Limb (tissue), 2 donors: ENCODE data around the gene SUPT20HL1.
"Not testable (repeated sequence)": the region's sequence is repeated elsewhere in the genome, so short reads cannot be mapped to it uniquely, and the experiment has no call there.

Experiments
- DNase-seq, 2 donors: peaks; one replicate each; pipeline ENCODE4 v3.0.0-alpha.2; 2016; ENCODE audit errors: extremely low spot score in 2 of 2

The SUPT20HL1 gene

GRCh38 chrX:24360272-24360671 lies at the start of gene SUPT20HL1:
TSS of gene SUPT20HL1 (plus strand) at chrX:24360639. CDS start at chrX:24362761, 2,122 bp downstream.
- no peak for DNase-seq

GRCh38 chrX:24310916-24311315 lies 49.5 kb upstream of the SUPT20HL1 start:
- not testable (repeated sequence) for DNase-seq

GRCh38 chrX:24311507-24312248 lies 48.8 kb upstream of the SUPT20HL1 start:
- not testable (repeated sequence) for DNase-seq

- not testable (repeated sequence) for DNase-seq
These were observed 48.2 kb upstream of the SUPT20HL1 start for GRCh38 chrX:24312249-24312607.

- DNase-seq = no peak
These were observed 46.3 kb upstream of the SUPT20HL1 start, which contains the start of gene SUPT20HL2 for GRCh38 chrX:24314019-24314635. TSS of gene SUPT20HL2 (minus strand) at chrX:24314069. CDS start at chrX:24313315, 754 bp downstream.

- DNase-seq = no peak
These were observed 44.3 kb upstream of the SUPT20HL1 start for GRCh38 chrX:24316111-24316510.

GRCh38 chrX:24317567-24317966 lies 42.9 kb upstream of the SUPT20HL1 start:
- DNase-seq = no peak

- DNase-seq = no peak
These were observed 38.6 kb upstream of the SUPT20HL1 start for GRCh38 chrX:24321741-24322395.

- no peak for DNase-seq
These were observed 35.2 kb upstream of the SUPT20HL1 start for GRCh38 chrX:24325231-24325630.

GRCh38 chrX:24332878-24333277 lies 27.6 kb upstream of the SUPT20HL1 start:
- DNase-seq = no peak

- DNase-seq = no peak
These were observed 27.1 kb upstream of the SUPT20HL1 start for GRCh38 chrX:24333371-24333770.

- DNase-seq = no peak
These were observed 26.0 kb upstream of the SUPT20HL1 start for GRCh38 chrX:24334461-24334860.

GRCh38 chrX:24335871-24336270 lies 24.6 kb upstream of the SUPT20HL1 start:
- no peak for DNase-seq

- no peak for DNase-seq
These were observed 20.5 kb upstream of the SUPT20HL1 start for GRCh38 chrX:24339911-24340310.

- DNase-seq = no peak
These were observed 19.9 kb upstream of the SUPT20HL1 start for GRCh38 chrX:24340501-24340900.

GRCh38 chrX:24341795-24342194 lies 18.6 kb upstream of the SUPT20HL1 start:
- no peak for DNase-seq

GRCh38 chrX:24343719-24344118 lies 16.7 kb upstream of the SUPT20HL1 start:
- DNase-seq = no peak

GRCh38 chrX:24347881-24348280 lies 12.6 kb upstream of the SUPT20HL1 start:
- DNase-seq = no peak

GRCh38 chrX:24350217-24350616 lies 10.2 kb upstream of the SUPT20HL1 start:
- DNase-seq = no peak

GRCh38 chrX:24355095-24355494 lies 5.3 kb upstream of the SUPT20HL1 start:
- no peak for DNase-seq

GRCh38 chrX:24357106-24357505 lies 3.3 kb upstream of the SUPT20HL1 start:
- DNase-seq = no peak

GRCh38 chrX:24362089-24362745 lies 1.8 kb downstream of the SUPT20HL1 start:
- not testable (repeated sequence) for DNase-seq
